WTC11 (cell line): Measurements from ENCODE around the gene ODAPH.

Experiments used
- ATF3 ChIP-seq: sonication (generic); formaldehyde crosslinking; conservative IDR thresholded peaks from 2 replicates; pipeline ENCODE4 v1.8.1; 2022; ENCODE audit warnings: mild to moderate bottlenecking, missing genetic modification reagents
- CTCF ChIP-seq: fragments of 200-600 bp; IDR thresholded peaks from 2 replicates; pipeline ENCODE4 v1.8.0; 2022; ENCODE audit warnings: antibody characterized with exemption
- ESRRA ChIP-seq: sonication (generic); formaldehyde crosslinking; IDR thresholded peaks from 2 replicates; pipeline ENCODE4 v1.8.1; 2022; ENCODE audit warnings: mild to moderate bottlenecking, missing genetic modification reagents, borderline replicate concordance
- FOXK1 ChIP-seq: sonication (generic); formaldehyde crosslinking; IDR thresholded peaks from 2 replicates; pipeline ENCODE4 v1.8.0; 2022; ENCODE audit warnings: mild to moderate bottlenecking, moderate library complexity, missing genetic modification reagents
- HMGA2 ChIP-seq: fragments of 250-450 bp; sonication (Bioruptor Pico); IDR thresholded peaks from 2 replicates; pipeline ENCODE4 v1.4.0; 2021; ENCODE audit warnings: mild to moderate bottlenecking, moderate library complexity
- IRF1 ChIP-seq: sonication (generic); formaldehyde crosslinking; IDR thresholded peaks from 2 replicates; pipeline ENCODE4 v1.8.0; 2023; ENCODE audit warnings: missing genetic modification reagents
- KAT7 ChIP-seq: sonication (generic); formaldehyde crosslinking; IDR thresholded peaks from 2 replicates; pipeline ENCODE4 v1.8.1; 2023; ENCODE audit warnings: missing genetic modification reagents, mild to moderate bottlenecking, borderline replicate concordance
- NFYB ChIP-seq: sonication (generic); formaldehyde crosslinking; conservative IDR thresholded peaks from 2 replicates; pipeline ENCODE4 v1.8.0; 2022; ENCODE audit warnings: low read depth, missing genetic modification reagents
- RORB ChIP-seq: fragments of 250-450 bp; sonication (Bioruptor Pico); IDR thresholded peaks from 2 replicates; pipeline ENCODE4 v1.9.0; 2021; ENCODE audit warnings: mild to moderate bottlenecking
- SP1 ChIP-seq: sonication (generic); formaldehyde crosslinking; conservative IDR thresholded peaks from 2 replicates; pipeline ENCODE4 v1.8.1; 2022; ENCODE audit warnings: missing genetic modification reagents
- USF1 ChIP-seq: sonication (generic); formaldehyde crosslinking; IDR thresholded peaks from 2 replicates; pipeline ENCODE4 v1.8.0; 2022; ENCODE audit warnings: mild to moderate bottlenecking, missing genetic modification reagents
- TF ChIP-seq, protein P1 (sequence below): sonication (generic); formaldehyde crosslinking; IDR thresholded peaks from 2 replicates; pipeline ENCODE4 v1.8.1; 2022; ENCODE audit warnings: low read depth, mild to moderate bottlenecking, moderate library complexity, missing genetic modification reagents, borderline replicate concordance
- TF ChIP-seq, protein P2 (sequence below): sonication (generic); formaldehyde crosslinking; conservative IDR thresholded peaks from 2 replicates; pipeline ENCODE4 v1.8.1; 2023; ENCODE audit warnings: mild to moderate bottlenecking, low read depth, missing genetic modification reagents, moderate library complexity

- TF ChIP-seq, protein P1, sequence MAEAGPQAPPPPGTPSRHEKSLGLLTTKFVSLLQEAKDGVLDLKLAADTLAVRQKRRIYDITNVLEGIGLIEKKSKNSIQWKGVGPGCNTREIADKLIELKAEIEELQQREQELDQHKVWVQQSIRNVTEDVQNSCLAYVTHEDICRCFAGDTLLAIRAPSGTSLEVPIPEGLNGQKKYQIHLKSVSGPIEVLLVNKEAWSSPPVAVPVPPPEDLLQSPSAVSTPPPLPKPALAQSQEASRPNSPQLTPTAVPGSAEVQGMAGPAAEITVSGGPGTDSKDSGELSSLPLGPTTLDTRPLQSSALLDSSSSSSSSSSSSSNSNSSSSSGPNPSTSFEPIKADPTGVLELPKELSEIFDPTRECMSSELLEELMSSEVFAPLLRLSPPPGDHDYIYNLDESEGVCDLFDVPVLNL (CRISPR knock-in tag): no peak
- TF ChIP-seq CTCF (no peak), IRF1 (CRISPR knock-in tag) (no peak), KAT7 (CRISPR knock-in tag) (no peak), ATF3 (CRISPR knock-in tag) (no peak), FOXK1 (no peak), USF1 (CRISPR knock-in tag) (no peak), ESRRA (CRISPR knock-in tag) (no peak), HMGA2 (no peak), SP1 (no peak), RORB (CRISPR knock-in tag) (no peak), NFYB (no peak)
- TF ChIP-seq, protein P2, sequence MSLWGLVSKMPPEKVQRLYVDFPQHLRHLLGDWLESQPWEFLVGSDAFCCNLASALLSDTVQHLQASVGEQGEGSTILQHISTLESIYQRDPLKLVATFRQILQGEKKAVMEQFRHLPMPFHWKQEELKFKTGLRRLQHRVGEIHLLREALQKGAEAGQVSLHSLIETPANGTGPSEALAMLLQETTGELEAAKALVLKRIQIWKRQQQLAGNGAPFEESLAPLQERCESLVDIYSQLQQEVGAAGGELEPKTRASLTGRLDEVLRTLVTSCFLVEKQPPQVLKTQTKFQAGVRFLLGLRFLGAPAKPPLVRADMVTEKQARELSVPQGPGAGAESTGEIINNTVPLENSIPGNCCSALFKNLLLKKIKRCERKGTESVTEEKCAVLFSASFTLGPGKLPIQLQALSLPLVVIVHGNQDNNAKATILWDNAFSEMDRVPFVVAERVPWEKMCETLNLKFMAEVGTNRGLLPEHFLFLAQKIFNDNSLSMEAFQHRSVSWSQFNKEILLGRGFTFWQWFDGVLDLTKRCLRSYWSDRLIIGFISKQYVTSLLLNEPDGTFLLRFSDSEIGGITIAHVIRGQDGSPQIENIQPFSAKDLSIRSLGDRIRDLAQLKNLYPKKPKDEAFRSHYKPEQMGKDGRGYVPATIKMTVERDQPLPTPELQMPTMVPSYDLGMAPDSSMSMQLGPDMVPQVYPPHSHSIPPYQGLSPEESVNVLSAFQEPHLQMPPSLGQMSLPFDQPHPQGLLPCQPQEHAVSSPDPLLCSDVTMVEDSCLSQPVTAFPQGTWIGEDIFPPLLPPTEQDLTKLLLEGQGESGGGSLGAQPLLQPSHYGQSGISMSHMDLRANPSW (CRISPR knock-in tag): no peak
Measured at GRCh38 chr4:75549019-75549418, 6.8 kb upstream of the ODAPH start.
